Measurements from ENCODE around the gene CPVL. TPM values are rescaled to one million over a fixed set of nuclear protein-coding genes. Genes with fewer than 3 reads are reported as not detected.

The CPVL gene
- total RNA-seq, 6 experiments from 2014 or later = 6.2 to 23.4 (median 8.8) TPM

GRCh38 chr7:29189743-29190201 is 43.4 kb upstream of the CPVL start:
- peak overlapping the region in 2 of 3 donors; percentile 57 to 71 for H3K27ac ChIP-seq
- peak overlapping the region in 2 of 3 donors; percentile 6 to 37 for H3K4me3 ChIP-seq
- no peaks in the 10 kb centered on the region for H3K36me3 ChIP-seq
- 5% methylated on average over 16 of the region's 16 CpGs for WGBS (ENCODE audit: insufficient coverage, low coverage, low lambda C conversion rate, missing lambda C conversion rate)
- DNase-seq (peak; percentile 78 to 80 (median 79)), ATAC-seq (peak; percentile 71 to 79 (median 78))
- intact Hi-C loops (cut with DNase I) = loop anchor here in 1 of 2 donors (10.0 kb wide), 1 partner anchor 215 kb away; no protein-coding TSS in a partner anchor
- H3K27me3 ChIP-seq = no peaks in the 10 kb centered on the region
- peaks cover 0 to 24% (median 7%) of the 10 kb centered on the region in 4 donors for H3K4me1 ChIP-seq
- no peak for TF ChIP-seq POLR2A (IDR thresholded peaks at IDR 0.05)
- peak; percentile 85 to 87 (median 87) for TF ChIP-seq CTCF (IDR thresholded peaks at IDR 0.05)
- H3K9me3 ChIP-seq = no peaks in the 10 kb centered on the region

- Histone ChIP-seq H3K36me3 (no peaks in the 10 kb centered on the region), H3K4me1 (peaks cover 0 to 13% (median 3%) of the 10 kb centered on the region in 4 donors), H3K4me3 (no peak overlapping the region), H3K27me3 (no peaks in the 10 kb centered on the region), H3K27ac (no peak overlapping the region), H3K9me3 (no peaks in the 10 kb centered on the region)
- ATAC-seq (no peak), DNase-seq (no peak)
- TF ChIP-seq POLR2A (IDR thresholded peaks at IDR 0.05) = no peak
- no peak for TF ChIP-seq CTCF (IDR thresholded peaks at IDR 0.05)
- intact Hi-C loops (cut with DNase I) = no loop called here
- 88% methylated on average over 6 of the region's 6 CpGs for WGBS (ENCODE audit: insufficient coverage, low coverage, low lambda C conversion rate, missing lambda C conversion rate)
Observed at GRCh38 chr7:29185613-29186012, 39.3 kb upstream of the CPVL start.

DNA sequence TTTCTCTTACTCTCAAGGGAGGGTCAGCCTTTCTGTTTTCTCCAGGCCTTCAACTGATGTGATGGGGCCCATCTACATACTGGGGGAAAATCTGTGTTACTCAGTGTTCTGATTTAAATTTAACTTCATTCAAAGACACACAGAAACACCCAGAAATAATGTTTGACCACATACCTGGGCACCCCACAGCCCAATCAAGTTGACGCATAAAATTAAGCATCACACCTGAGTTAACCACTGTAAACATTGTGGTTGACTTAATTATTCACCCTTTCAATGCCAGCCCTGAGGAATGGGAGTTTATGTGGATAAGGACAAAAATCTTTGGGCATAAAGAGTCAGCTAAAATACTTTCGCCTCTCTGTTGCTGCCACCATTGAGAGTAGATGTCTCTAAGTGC is 38.3 kb upstream of the CPVL start:
- H3K9me3 ChIP-seq = no peaks in the 10 kb centered on the region
- H3K36me3 ChIP-seq = no peaks in the 10 kb centered on the region
- DNase-seq (no peak), ATAC-seq (no peak)
- no peak overlapping the region for H3K27ac ChIP-seq
- 100% methylated on average over 1 of the region's 2 CpGs for WGBS (ENCODE audit: insufficient coverage, low coverage, low lambda C conversion rate, missing lambda C conversion rate)
- no peaks in the 10 kb centered on the region for H3K27me3 ChIP-seq
- intact Hi-C loops (cut with DNase I) = no loop called here
- H3K4me1 ChIP-seq = peaks cover 0 to 3% (median 0%) of the 10 kb centered on the region in 4 donors
- no peak for TF ChIP-seq POLR2A (IDR thresholded peaks at IDR 0.05)
- no peak for TF ChIP-seq CTCF (IDR thresholded peaks at IDR 0.05)
- H3K4me3 ChIP-seq = no peak overlapping the region

- H3K4me1 ChIP-seq = no peaks in the 10 kb centered on the region
- H3K4me3 ChIP-seq = no peak overlapping the region
- DNase-seq (no peak), ATAC-seq (no peak)
- no peaks in the 10 kb centered on the region for H3K36me3 ChIP-seq
- intact Hi-C loops (cut with DNase I) = no loop called here
- WGBS (ENCODE audit: insufficient coverage, low coverage, low lambda C conversion rate, missing lambda C conversion rate) = 78% methylated on average over 1 of the region's 1 CpG
- no peak for TF ChIP-seq POLR2A (IDR thresholded peaks at IDR 0.05)
- TF ChIP-seq CTCF (IDR thresholded peaks at IDR 0.05) = no peak
- H3K9me3 ChIP-seq = no peaks in the 10 kb centered on the region
- H3K27ac ChIP-seq = no peak overlapping the region
- no peaks in the 10 kb centered on the region for H3K27me3 ChIP-seq
Observed at GRCh38 chr7:29179115-29179514, 32.8 kb upstream of the CPVL start.
